Neuronal stem cell (in vitro differentiated cells): ENCODE data around the gene MN1.
A peak's percentile ranks its signal among the peaks of the same experiment; 100 is the strongest.

ENCODE experiments used
- DNase-seq: peaks from one replicate; pipeline ENCODE4 v3.0.0-alpha.2; 2013; ENCODE audit warnings: low spot score
- H2AFZ ChIP-seq: one replicate; pipeline ENCODE4 v1.6.1; 2013; ENCODE audit warnings: mild to moderate bottlenecking, low read length, inconsistent platforms
- H2AK5ac ChIP-seq: 2 replicates; pipeline ENCODE4 v1.6.1; 2013; ENCODE audit warnings: low read depth, mild to moderate bottlenecking, inconsistent platforms, low read length, moderate library complexity, mixed read lengths
- H2BK120ac ChIP-seq: 2 replicates; pipeline ENCODE4 v1.6.1; 2013; ENCODE audit warnings: low read depth, mild to moderate bottlenecking, inconsistent platforms, low read length, moderate library complexity, mixed read lengths
- H2BK12ac ChIP-seq: one replicate; pipeline ENCODE4 v1.6.1; 2013; ENCODE audit warnings: low read length, inconsistent platforms
- H2BK15ac ChIP-seq: 2 replicates; pipeline ENCODE4 v1.6.1; 2013; ENCODE audit warnings: mild to moderate bottlenecking, low read length, inconsistent platforms, mixed read lengths
- H2BK5ac ChIP-seq: one replicate; pipeline ENCODE4 v1.6.1; 2013; ENCODE audit warnings: inconsistent platforms, mild to moderate bottlenecking, low read length, moderate library complexity
- H3K14ac ChIP-seq: one replicate; pipeline ENCODE4 v1.6.1; 2013; ENCODE audit warnings: low read length, inconsistent platforms
- H3K18ac ChIP-seq: 2 replicates; pipeline ENCODE4 v1.6.1; 2013; ENCODE audit warnings: low read length, inconsistent platforms
- H3K23ac ChIP-seq: 2 replicates; pipeline ENCODE4 v1.6.1; 2013; ENCODE audit warnings: low read depth, mild to moderate bottlenecking, mixed read lengths, low read length, inconsistent platforms; ENCODE audit not compliant: poor library complexity
- H3K27ac ChIP-seq: replicated peaks from 3 replicates; pipeline ENCODE4 v1.5.1; 2013; ENCODE audit warnings: low read length, inconsistent platforms
- H3K27me3 ChIP-seq, 3 experiments: 2 replicates each; pipeline ENCODE4 v1.6.1; 2013; ENCODE audit warnings: low read length in 3 of 3, mild to moderate bottlenecking in 2 of 3, inconsistent platforms in 1 of 3, low read depth in 1 of 3, mixed read lengths in 1 of 3, moderate library complexity in 1 of 3; ENCODE audit not compliant: control insufficient read depth in 3 of 3, insufficient read depth in 3 of 3
- H3K36me3 ChIP-seq, 2 donors: replicated peaks in 1 of 2; 2 replicates each; pipeline ENCODE4 v1.6.1; 2013; ENCODE audit warnings: low read length in 2 of 2; ENCODE audit not compliant: control insufficient read depth in 2 of 2, insufficient read depth in 2 of 2
- H3K4ac ChIP-seq: 2 replicates; pipeline ENCODE4 v1.6.1; 2013; ENCODE audit warnings: inconsistent platforms, mild to moderate bottlenecking, low read length, moderate library complexity
- H3K4me1 ChIP-seq, 2 donors: 1 replicate in 1 of 2; 2 replicates in 1 of 2; pipeline ENCODE4 v1.6.1; 2013; ENCODE audit warnings: low read length in 2 of 2, low read depth in 1 of 2; ENCODE audit not compliant: control insufficient read depth in 2 of 2, insufficient read depth in 1 of 2
- H3K4me2 ChIP-seq: one replicate; pipeline ENCODE4 v1.6.1; 2013; ENCODE audit warnings: mild to moderate bottlenecking, low read length, inconsistent platforms; ENCODE audit not compliant: insufficient read depth, poor library complexity, severe bottlenecking
- H3K4me3 ChIP-seq, 2 donors: 2 replicates each; pipeline ENCODE4 v1.5.1; 2013; ENCODE audit warnings: low read length in 2 of 2, mild to moderate bottlenecking in 2 of 2, inconsistent platforms in 1 of 2, moderate library complexity in 1 of 2
- H3K79me1 ChIP-seq: one replicate; pipeline ENCODE4 v1.6.1; 2013; ENCODE audit warnings: low read depth, mild to moderate bottlenecking, inconsistent platforms, low read length, moderate library complexity
- H3K9ac ChIP-seq: one replicate; pipeline ENCODE4 v1.6.1; 2013; ENCODE audit warnings: mild to moderate bottlenecking, low read depth, low read length, inconsistent platforms; ENCODE audit not compliant: poor library complexity
- H3K9me3 ChIP-seq, 2 donors: replicated peaks in 1 of 2; 2 replicates each; pipeline versions ENCODE3 to v1.6.1; 2013; ENCODE audit warnings: low read length in 2 of 2, mild to moderate bottlenecking in 2 of 2, inconsistent platforms in 1 of 2, low read depth in 1 of 2, mixed read lengths in 1 of 2, moderate library complexity in 1 of 2; ENCODE audit not compliant: control insufficient read depth in 2 of 2, insufficient read depth in 1 of 2
- H4K8ac ChIP-seq: one replicate; pipeline ENCODE4 v1.6.1; 2013; ENCODE audit warnings: low read depth, mild to moderate bottlenecking, inconsistent platforms, low read length, moderate library complexity
- H4K91ac ChIP-seq: one replicate; pipeline ENCODE4 v1.6.1; 2013; ENCODE audit warnings: low read length, low read depth, mild to moderate bottlenecking, inconsistent platforms; ENCODE audit not compliant: poor library complexity
- WGBS, 2 donors: extraction: QIAGEN DNeasy Blood & Tissue Kit; methylation state at CpG; one replicate each; pipeline ENCODE4 v1.1.7; 2013; ENCODE audit warnings: missing lambda C conversion rate in 2 of 2, mixed read lengths in 1 of 2; ENCODE audit not compliant: insufficient read length in 2 of 2, insufficient replicate concordance in 1 of 2; ENCODE audit errors: extremely low coverage in 2 of 2; 5-methylcytosine and 5-hydroxymethylcytosine counted together

MN1 gene

GRCh38 chr22:27833803-27834202 lies 32.2 kb upstream of the MN1 start:
- H3K27me3 ChIP-seq, result no peaks in the 10 kb centered on the region
- H3K18ac ChIP-seq, result no peak overlapping the region
- H2BK5ac ChIP-seq, result no peak overlapping the region
- peaks cover 3 to 6% of the 10 kb centered on the region in 2 donors for H3K4me1 ChIP-seq
- no peak overlapping the region for H3K27ac ChIP-seq
- H3K14ac ChIP-seq, result no peak overlapping the region
- H4K8ac ChIP-seq, result no peak overlapping the region
- WGBS, 2 donors, result no CpG with 5 or more reads among the region's 2 CpGs
- H3K4me3 ChIP-seq, result no peak overlapping the region
- no peak overlapping the region for H2BK15ac ChIP-seq
- no peak overlapping the region for H3K9ac ChIP-seq
- no peaks in the 10 kb centered on the region for H3K79me1 ChIP-seq
- H2AFZ ChIP-seq, result no peak overlapping the region
- no peak overlapping the region for H2BK12ac ChIP-seq
- no peak for DNase-seq
- H3K4ac ChIP-seq, result no peak overlapping the region
- no peak overlapping the region for H4K91ac ChIP-seq
- no peak overlapping the region for H3K4me2 ChIP-seq
- H2AK5ac ChIP-seq, result no peak overlapping the region
- no peaks in the 10 kb centered on the region for H3K36me3 ChIP-seq
- H2BK120ac ChIP-seq, result no peak overlapping the region
- no peak overlapping the region for H3K23ac ChIP-seq
- peaks cover 4 to 9% of the 10 kb centered on the region in 2 donors for H3K9me3 ChIP-seq

- Histone ChIP-seq H3K9me3 (peaks cover 2 to 3% of the 10 kb centered on the region in 2 donors), H3K4me1 (peaks cover 3 to 6% of the 10 kb centered on the region in 2 donors), H2BK120ac (no peak overlapping the region), H3K23ac (no peak overlapping the region), H3K27me3 (no peaks in the 10 kb centered on the region), H4K8ac (no peak overlapping the region), H3K4me3 (no peak overlapping the region), H3K14ac (no peak overlapping the region), H2BK15ac (peak overlapping the region; percentile 35), H3K36me3 (no peaks in the 10 kb centered on the region), H3K79me1 (no peaks in the 10 kb centered on the region), H3K4me2 (no peak overlapping the region), H2BK5ac (no peak overlapping the region), H3K27ac (no peak overlapping the region), H3K9ac (no peak overlapping the region), H2AFZ (no peak overlapping the region), H3K18ac (peak overlapping the region; percentile 16), H2BK12ac (no peak overlapping the region), H2AK5ac (peak overlapping the region; percentile 6), H4K91ac (no peak overlapping the region), H3K4ac (no peak overlapping the region)
- DNase-seq, result no peak
- no CpG with 5 or more reads among the region's 7 CpGs for WGBS, 2 donors
Observed at GRCh38 chr22:27832606-27833005, 31.1 kb upstream of the MN1 start.

- Histone ChIP-seq H3K4me1 (peaks cover 0 to 6% of the 10 kb centered on the region in 2 donors), H3K27me3 (no peaks in the 10 kb centered on the region)
Observed at GRCh38 chr22:27829620-27830019, 28.1 kb upstream of the MN1 start.

GRCh38 chr22:27827604-27828587 lies 26.3 kb upstream of the MN1 start:
- no peaks in the 10 kb centered on the region for H3K79me1 ChIP-seq
- H3K4me1 ChIP-seq, result peaks cover 0 to 6% of the 10 kb centered on the region in 2 donors
- H3K4me2 ChIP-seq, result no peak overlapping the region
- no peak overlapping the region for H3K14ac ChIP-seq
- no CpG with 5 or more reads among the region's 23 CpGs for WGBS, 2 donors
- H3K18ac ChIP-seq, result no peak overlapping the region
- H2AK5ac ChIP-seq, result no peak overlapping the region
- no peak overlapping the region for H3K23ac ChIP-seq
- no peak for DNase-seq
- H2BK15ac ChIP-seq, result no peak overlapping the region
- no peak overlapping the region for H3K9ac ChIP-seq
- H4K8ac ChIP-seq, result no peak overlapping the region
- H2AFZ ChIP-seq, result peak overlapping the region; percentile 33
- no peaks in the 10 kb centered on the region for H3K27me3 ChIP-seq
- no peak overlapping the region for H2BK12ac ChIP-seq
- no peak overlapping the region for H3K4me3 ChIP-seq
- H3K36me3 ChIP-seq, result no peaks in the 10 kb centered on the region
- H2BK120ac ChIP-seq, result no peak overlapping the region
- no peak overlapping the region for H3K4ac ChIP-seq
- no peak overlapping the region for H4K91ac ChIP-seq
- no peaks in the 10 kb centered on the region for H3K9me3 ChIP-seq
- H2BK5ac ChIP-seq, result no peak overlapping the region
- H3K27ac ChIP-seq, result no peak overlapping the region

More at GRCh38 chr22:27829620-27830019, 28.1 kb upstream of the MN1 start:
- Histone ChIP-seq H3K9ac (no peak overlapping the region), H2BK15ac (no peak overlapping the region), H3K4me2 (no peak overlapping the region), H2AK5ac (no peak overlapping the region), H3K14ac (no peak overlapping the region), H2BK12ac (no peak overlapping the region), H4K91ac (no peak overlapping the region), H2AFZ (no peak overlapping the region), H3K79me1 (no peaks in the 10 kb centered on the region), H3K27ac (no peak overlapping the region), H4K8ac (no peak overlapping the region), H2BK5ac (no peak overlapping the region), H3K4ac (no peak overlapping the region), H3K9me3 (no peaks in the 10 kb centered on the region), H3K4me3 (no peak overlapping the region), H3K36me3 (no peaks in the 10 kb centered on the region), H2BK120ac (no peak overlapping the region), H3K18ac (no peak overlapping the region), H3K23ac (no peak overlapping the region)
- no peak for DNase-seq
- no CpG with 5 or more reads among the region's 3 CpGs for WGBS, 2 donors
